Breast epithelium (tissue), 4 donors: Measurements from ENCODE around the gene CCDC92. TPM values are rescaled to one million over a fixed set of nuclear protein-coding genes. Genes with fewer than 3 reads are reported as not detected.
"Not testable (repeated sequence)": the region's sequence is repeated elsewhere in the genome, so short reads cannot be mapped to it uniquely, and the experiment has no call there.

Experiments
- DNase-seq, 2 donors: peaks; one replicate each; pipeline ENCODE4 v3.0.0-alpha.2; 2019; ENCODE audit warnings: low spot score in 2 of 2
- H3K27ac ChIP-seq, 2 donors: fragments of 200-600 bp; sonication (generic) in 1 of 2; one replicate each; pipeline ENCODE4 v1.5.1; 2016 to 2019; ENCODE audit warnings: mild to moderate bottlenecking in 1 of 2
- H3K27me3 ChIP-seq, 2 donors: fragments of 200-600 bp; sonication (generic) in 1 of 2; one replicate each; pipeline versions ENCODE4 v1.5.1 to v1.6.0; 2017 to 2019; ENCODE audit warnings: control low read depth in 1 of 2, mild to moderate bottlenecking in 1 of 2
- H3K36me3 ChIP-seq: fragments of 200-600 bp; one replicate; pipeline ENCODE4 v1.5.1; 2019
- H3K4me1 ChIP-seq, 2 donors: fragments of 200-600 bp; sonication (generic); one replicate each; pipeline ENCODE4 v1.5.1; 2016 to 2019; ENCODE audit warnings: control low read depth in 1 of 2
- H3K4me3 ChIP-seq, 3 donors: fragments of 200-600 bp; sonication (generic); 1 replicate in 2 of 3; 2 replicates in 1 of 3; pipeline ENCODE4 v1.5.1; 2016 to 2019; ENCODE audit warnings: mild to moderate bottlenecking in 3 of 3, moderate library complexity in 2 of 3
- H3K9me3 ChIP-seq, 2 donors: fragments of 200-600 bp; sonication (generic) in 1 of 2; one replicate each; pipeline ENCODE4 v1.5.1; 2016 to 2019; ENCODE audit warnings: control low read depth in 1 of 2
- POLR2A ChIP-seq: fragments of 450-650 bp; IDR thresholded peaks from one replicate; pipeline ENCODE4 v1.6.1; 2016; ENCODE audit warnings: antibody characterized with exemption, mild to moderate bottlenecking, moderate library complexity
- POLR2AphosphoS5 ChIP-seq, 3 donors: sonication (generic); formaldehyde crosslinking; IDR thresholded peaks; one replicate each; pipeline ENCODE4 v1.6.1; 2017; ENCODE audit warnings: antibody characterized with exemption in 3 of 3
- intact Hi-C: fragments of 100-400 bp; cut with DNase I; formaldehyde crosslinking; loops from one replicate; pipeline ENCODE4 v1.15.1; 2023; ENCODE audit warnings: low total_unique reads
- total RNA-seq, 3 donors: library from RNA; depleted of rRNA; stranded (reverse); fragments of >200 nt; gene quantifications; one replicate each; pipeline ENCODE4 v1.1.0, GENCODE V29; 2016
- TF ChIP-seq, protein P1 (sequence below), 3 donors: fragments of 450-650 bp; IDR thresholded peaks; one replicate each; pipeline ENCODE4 v1.5.1; 2016 to 2017; ENCODE audit warnings: antibody characterized with exemption in 3 of 3, mild to moderate bottlenecking in 3 of 3, moderate library complexity in 3 of 3

Gene CCDC92
- total RNA-seq, 3 donors from 2014 or later = 17.4 to 40.0 (median 24.6) TPM

DNA sequence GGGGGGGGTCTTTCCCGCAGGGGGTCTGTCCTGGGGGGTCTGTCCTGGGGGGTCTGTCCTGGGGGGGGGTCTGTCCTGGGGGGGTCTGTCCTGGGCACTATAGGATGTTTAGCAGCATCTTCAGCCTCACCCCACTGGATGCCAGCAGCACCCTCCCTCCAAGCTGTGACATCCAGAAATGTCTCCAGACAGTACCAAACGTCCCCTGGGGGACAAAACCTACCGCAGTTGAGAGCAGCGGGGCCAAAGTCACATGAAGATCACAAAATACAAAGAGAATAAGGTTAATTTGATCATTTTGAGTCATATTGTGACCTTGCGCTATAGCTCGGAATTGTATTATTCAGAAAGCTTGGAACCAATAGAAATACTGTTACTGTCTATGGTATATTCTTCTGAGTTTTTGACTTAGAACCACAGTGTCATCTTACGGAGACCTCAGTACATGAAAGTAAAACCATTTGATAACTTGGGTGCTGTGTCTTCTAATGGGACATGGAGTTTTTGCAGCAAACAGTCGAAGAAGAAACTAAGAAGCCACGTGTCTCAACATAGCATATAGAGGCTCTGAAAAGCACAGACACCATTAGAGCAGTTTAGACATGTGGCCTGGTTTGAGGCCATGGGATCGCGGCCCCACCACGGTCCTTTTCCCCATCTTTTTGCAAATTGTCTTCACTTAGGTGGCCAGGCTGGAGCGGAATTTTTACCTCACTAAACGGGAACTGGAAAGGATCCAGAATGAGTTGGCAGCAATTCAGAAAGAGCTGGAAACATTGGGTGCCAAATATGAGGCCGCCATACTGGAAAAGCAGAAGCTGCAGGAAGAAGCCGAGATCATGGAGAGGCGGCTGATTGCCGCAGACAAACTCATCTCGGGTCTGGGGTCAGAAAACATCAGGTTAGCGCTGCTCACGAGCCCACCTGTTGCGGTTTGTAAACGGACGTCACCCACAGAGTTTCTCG is 59.9 kb downstream of the CCDC92 start:
- no peaks in the 10 kb centered on the region for H3K4me1 ChIP-seq
- intact Hi-C loops = no loop called here
- no peaks in the 10 kb centered on the region for H3K36me3 ChIP-seq
- H3K27me3 ChIP-seq = no peaks in the 10 kb centered on the region
- no peaks in the 10 kb centered on the region for H3K9me3 ChIP-seq
- no peak overlapping the region for H3K27ac ChIP-seq
- no peak for DNase-seq
- TF ChIP-seq, protein P1, sequence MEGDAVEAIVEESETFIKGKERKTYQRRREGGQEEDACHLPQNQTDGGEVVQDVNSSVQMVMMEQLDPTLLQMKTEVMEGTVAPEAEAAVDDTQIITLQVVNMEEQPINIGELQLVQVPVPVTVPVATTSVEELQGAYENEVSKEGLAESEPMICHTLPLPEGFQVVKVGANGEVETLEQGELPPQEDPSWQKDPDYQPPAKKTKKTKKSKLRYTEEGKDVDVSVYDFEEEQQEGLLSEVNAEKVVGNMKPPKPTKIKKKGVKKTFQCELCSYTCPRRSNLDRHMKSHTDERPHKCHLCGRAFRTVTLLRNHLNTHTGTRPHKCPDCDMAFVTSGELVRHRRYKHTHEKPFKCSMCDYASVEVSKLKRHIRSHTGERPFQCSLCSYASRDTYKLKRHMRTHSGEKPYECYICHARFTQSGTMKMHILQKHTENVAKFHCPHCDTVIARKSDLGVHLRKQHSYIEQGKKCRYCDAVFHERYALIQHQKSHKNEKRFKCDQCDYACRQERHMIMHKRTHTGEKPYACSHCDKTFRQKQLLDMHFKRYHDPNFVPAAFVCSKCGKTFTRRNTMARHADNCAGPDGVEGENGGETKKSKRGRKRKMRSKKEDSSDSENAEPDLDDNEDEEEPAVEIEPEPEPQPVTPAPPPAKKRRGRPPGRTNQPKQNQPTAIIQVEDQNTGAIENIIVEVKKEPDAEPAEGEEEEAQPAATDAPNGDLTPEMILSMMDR (IDR thresholded peaks at IDR 0.05) = no peak
- no peak for TF ChIP-seq POLR2A
- no peak for TF ChIP-seq POLR2AphosphoS5 (IDR thresholded peaks at IDR 0.05)
- no peak overlapping the region for H3K4me3 ChIP-seq

- DNase-seq, H3K27me3 ChIP-seq, H3K4me1 ChIP-seq, H3K9me3 ChIP-seq, H3K27ac ChIP-seq, intact Hi-C loops, H3K36me3 ChIP-seq, H3K4me3 ChIP-seq: not testable (repeated sequence)
Observed at GRCh38 chr12:123911672-123912409, 60.8 kb downstream of the CCDC92 start.

DNA sequence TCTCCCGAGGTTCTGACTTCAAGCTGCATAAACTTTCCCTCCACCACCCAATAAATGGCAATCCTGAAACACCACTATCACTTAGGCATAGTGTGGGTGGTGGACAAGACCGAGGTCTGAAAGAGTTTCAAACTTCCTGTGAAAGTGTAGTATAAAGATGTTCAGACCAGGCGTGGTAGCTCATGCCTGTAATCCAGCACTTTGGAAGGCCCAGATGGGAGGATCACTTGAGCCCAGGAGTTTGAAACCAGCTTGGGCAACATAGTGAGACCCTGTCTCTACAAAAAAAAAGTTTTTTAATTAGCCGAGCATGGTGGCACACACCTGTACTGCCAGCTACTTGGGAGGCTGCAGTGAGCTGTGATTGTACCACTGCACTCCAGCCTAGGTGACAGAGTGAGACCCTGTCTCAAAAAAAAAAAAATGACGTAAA is 61.9 kb downstream of the CCDC92 start:
- intact Hi-C loops = no loop called here
- H3K27me3 ChIP-seq = no peaks in the 10 kb centered on the region
- TF ChIP-seq POLR2AphosphoS5 (IDR thresholded peaks at IDR 0.05) (no peak), POLR2A (no peak)
- TF ChIP-seq, protein P1 (IDR thresholded peaks at IDR 0.05) = no peak
- DNase-seq = no peak
- H3K4me1 ChIP-seq = no peaks in the 10 kb centered on the region
- H3K4me3 ChIP-seq = no peak overlapping the region
- no peaks in the 10 kb centered on the region for H3K36me3 ChIP-seq
- no peak overlapping the region for H3K27ac ChIP-seq
- H3K9me3 ChIP-seq = no peaks in the 10 kb centered on the region

GRCh38 chr12:123910057-123910456 is 62.6 kb downstream of the CCDC92 start:
- TF ChIP-seq POLR2AphosphoS5 (IDR thresholded peaks at IDR 0.05) (no peak), POLR2A (no peak)
- TF ChIP-seq, protein P1 (IDR thresholded peaks at IDR 0.05) = no peak
- DNase-seq = no peak
- H3K27ac ChIP-seq = no peak overlapping the region
- H3K9me3 ChIP-seq = no peaks in the 10 kb centered on the region
- no peaks in the 10 kb centered on the region for H3K36me3 ChIP-seq
- no peaks in the 10 kb centered on the region for H3K4me1 ChIP-seq
- H3K4me3 ChIP-seq = no peak overlapping the region
- no peaks in the 10 kb centered on the region for H3K27me3 ChIP-seq
- intact Hi-C loops = no loop called here

GRCh38 chr12:123908884-123909725 is 63.5 kb downstream of the CCDC92 start:
- no peak for DNase-seq
- Histone ChIP-seq H3K27ac (no peak overlapping the region), H3K27me3 (no peaks in the 10 kb centered on the region), H3K4me1 (no peaks in the 10 kb centered on the region), H3K36me3 (no peaks in the 10 kb centered on the region), H3K9me3 (no peaks in the 10 kb centered on the region), H3K4me3 (no peak overlapping the region)
- intact Hi-C loops = loop anchor here (10.0 kb wide), 1 partner anchor 116 kb away; no protein-coding TSS in a partner anchor
- TF ChIP-seq POLR2A = no peak
- TF ChIP-seq, protein P1 (IDR thresholded peaks at IDR 0.05) = no peak
- TF ChIP-seq POLR2AphosphoS5 (IDR thresholded peaks at IDR 0.05) = no peak
